ENCODE measurements around the gene PACSIN3.

PACSIN3 gene

DNA sequence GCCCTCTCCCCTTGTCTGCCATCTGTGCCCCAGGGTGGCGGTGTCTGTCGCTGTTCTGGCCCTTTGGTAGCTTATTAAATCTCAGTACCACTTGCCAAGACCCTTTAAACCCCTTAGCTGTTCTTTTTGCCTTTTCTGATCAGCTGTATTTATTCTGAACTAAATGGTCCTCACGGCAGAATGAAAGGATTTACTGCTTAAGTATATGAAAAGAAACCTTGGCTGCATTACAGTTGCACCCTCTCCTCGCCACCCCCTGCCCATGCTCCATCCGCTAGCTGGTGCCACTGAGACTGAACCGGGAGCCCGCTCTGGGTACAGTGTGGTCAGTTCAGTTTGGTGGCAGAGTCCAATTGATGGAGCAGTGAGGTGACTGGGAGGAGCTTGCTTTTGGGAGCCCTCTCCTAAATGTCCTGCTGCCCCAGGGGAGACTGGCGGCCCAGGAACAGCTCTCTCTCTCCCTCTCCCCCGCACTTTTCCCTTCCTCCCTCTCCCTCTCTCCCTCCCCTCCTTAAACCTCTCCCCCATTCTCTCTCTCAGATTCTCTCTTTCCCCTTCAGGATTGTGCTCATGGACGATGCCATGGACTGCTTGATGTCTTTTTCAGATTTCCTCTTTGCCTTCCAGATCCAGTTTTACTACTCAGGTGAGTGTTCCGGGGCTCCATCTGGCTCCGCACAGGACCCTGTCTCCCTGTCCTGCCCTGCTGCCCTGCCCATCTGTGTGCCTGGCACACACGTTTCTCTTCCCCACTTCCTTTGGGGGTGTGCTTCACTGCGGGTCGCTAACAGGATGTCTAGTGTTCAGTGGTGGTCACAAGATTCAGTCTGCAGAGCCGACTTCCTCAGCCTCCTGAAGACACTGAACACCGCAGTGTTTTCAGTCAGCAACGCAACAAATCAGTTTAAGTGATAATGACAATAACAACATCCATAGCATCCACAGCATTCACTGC, 31.3 kb downstream of the PACSIN3 start:
- no peak overlapping the region for H3K4me3 ChIP-seq (ENCODE audit: control insufficient read depth, low read depth, low read length)

DNA sequence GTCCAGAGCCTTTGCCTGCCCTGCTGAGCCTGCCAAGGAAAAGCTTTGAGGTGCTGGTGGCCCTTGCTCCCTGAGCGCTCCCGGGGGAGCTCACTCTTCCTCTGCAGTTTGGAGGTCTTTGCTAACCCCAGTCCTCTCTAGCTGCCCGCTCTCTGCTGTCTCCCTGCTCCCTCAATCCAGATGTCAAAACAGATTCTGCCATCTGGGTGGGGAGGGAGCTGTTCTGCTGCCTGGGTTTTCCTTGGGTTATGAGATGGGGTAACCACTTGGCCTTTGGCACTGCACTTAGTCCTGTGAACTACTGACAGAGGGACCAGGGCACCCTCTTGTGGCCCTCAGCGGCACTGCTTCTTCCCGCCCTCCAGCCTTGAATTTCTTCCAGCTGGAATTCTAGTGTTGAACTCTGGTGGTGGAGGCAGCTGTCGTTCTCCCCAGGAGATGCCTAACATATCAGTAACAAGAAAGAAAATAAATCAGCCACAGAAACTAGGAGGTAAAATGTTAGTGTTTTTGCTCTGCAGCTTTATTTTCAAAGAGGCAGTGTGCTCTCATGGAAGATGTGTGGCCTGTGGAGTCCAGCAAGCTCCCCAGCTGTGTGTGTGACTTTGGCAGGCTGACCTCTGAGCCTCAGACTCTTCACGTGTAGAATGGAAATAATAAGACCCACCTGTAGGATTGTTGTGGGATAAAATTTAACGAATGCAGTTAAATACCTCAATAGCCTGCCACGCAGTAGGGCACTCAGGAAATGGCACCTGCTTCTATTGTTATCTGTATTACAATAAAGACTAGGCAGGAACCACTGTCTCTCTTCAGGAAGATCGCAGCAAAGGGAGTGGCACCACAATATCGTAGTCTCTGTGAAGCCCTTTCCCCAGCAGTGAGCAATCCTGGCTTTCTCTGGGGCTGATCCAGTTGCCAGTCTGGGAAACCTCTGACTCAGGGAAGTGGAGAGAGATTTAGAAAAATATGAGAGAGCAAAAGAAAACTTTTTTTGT, 33.0 kb downstream of the PACSIN3 start:
- TF ChIP-seq, protein P1, sequence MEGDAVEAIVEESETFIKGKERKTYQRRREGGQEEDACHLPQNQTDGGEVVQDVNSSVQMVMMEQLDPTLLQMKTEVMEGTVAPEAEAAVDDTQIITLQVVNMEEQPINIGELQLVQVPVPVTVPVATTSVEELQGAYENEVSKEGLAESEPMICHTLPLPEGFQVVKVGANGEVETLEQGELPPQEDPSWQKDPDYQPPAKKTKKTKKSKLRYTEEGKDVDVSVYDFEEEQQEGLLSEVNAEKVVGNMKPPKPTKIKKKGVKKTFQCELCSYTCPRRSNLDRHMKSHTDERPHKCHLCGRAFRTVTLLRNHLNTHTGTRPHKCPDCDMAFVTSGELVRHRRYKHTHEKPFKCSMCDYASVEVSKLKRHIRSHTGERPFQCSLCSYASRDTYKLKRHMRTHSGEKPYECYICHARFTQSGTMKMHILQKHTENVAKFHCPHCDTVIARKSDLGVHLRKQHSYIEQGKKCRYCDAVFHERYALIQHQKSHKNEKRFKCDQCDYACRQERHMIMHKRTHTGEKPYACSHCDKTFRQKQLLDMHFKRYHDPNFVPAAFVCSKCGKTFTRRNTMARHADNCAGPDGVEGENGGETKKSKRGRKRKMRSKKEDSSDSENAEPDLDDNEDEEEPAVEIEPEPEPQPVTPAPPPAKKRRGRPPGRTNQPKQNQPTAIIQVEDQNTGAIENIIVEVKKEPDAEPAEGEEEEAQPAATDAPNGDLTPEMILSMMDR (conservative IDR thresholded peaks at IDR 0.05; ENCODE audit: control insufficient read depth, insufficient read depth, low read depth, low read length) = peak; percentile 99
- DNase-seq (ENCODE audit: low read depth) = peak; percentile 82
- no peak overlapping the region for H3K4me3 ChIP-seq (ENCODE audit: control insufficient read depth, low read depth, low read length)

More for the DNA sequence above, 31.3 kb downstream of the PACSIN3 start:
- DNase-seq (ENCODE audit: low read depth) = no peak
- TF ChIP-seq, protein P1 (conservative IDR thresholded peaks at IDR 0.05; ENCODE audit: control insufficient read depth, insufficient read depth, low read depth, low read length) = no peak

DNA sequence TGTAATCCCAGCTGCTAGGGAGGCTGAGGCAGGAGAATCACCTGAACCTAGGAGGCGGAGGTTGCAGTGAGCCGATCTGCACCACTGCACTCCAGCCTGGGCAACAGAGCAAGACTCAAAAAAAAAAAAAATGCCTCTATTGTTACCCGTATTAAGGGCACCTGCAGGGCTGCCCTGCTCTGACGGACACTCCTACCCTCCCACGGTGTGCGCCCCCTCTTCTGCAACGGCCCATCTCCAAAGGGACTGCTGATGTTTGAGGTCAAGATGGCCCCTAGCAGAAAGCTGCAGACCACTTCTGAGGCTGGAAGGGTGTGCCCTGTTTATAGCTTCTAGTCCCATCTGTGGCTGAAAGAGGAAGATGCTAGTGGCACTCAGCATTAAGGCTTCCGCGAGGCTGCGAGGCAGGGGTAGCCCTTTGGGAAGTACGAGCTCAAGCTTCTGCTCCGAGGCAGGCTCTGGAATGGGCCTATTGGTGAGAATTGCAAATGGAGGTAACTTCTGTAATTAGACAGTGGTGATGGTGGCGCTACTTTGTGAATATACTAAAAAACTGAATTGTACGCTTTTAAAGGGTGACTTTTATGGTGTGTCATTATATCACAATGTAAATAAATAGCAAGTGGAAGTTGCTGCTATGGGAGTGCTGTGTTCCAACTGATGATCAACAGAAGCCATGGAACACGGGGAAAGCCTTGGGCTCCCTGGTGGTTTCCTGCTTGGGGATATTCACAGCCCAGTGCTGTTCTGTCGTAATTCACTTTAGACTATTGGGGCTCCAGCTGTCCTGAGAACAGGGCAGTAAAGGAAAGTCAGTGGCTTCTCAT, 33.9 kb downstream of the PACSIN3 start:
- TF ChIP-seq, protein P1 (conservative IDR thresholded peaks at IDR 0.05; ENCODE audit: control insufficient read depth, insufficient read depth, low read depth, low read length) = no peak
- DNase-seq (ENCODE audit: low read depth) = no peak
- H3K4me3 ChIP-seq (ENCODE audit: control insufficient read depth, low read depth, low read length) = no peak overlapping the region

DNA sequence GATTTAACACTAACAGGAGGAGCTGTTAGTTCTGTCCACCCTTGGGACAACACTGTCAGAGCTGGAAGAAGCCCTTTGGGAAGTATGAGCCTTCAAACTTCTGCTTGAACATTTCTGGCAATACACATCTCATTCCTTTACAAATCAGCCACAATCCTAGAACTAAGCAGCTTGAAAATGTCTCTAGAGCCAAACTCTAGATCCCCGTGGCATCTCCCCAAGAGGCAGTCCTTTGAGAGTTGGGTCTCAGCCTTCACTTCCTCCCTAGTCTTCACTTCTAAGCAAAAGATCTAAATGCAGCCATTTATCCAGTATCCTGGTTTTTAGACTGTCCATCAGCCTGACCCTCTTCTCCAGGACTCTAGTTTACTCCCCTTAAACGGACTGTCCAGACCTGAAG, 36.5 kb downstream of the PACSIN3 start:
- no peak overlapping the region for H3K4me3 ChIP-seq (ENCODE audit: control insufficient read depth, low read depth, low read length)
- no peak for DNase-seq (ENCODE audit: low read depth)
- TF ChIP-seq, protein P1 (conservative IDR thresholded peaks at IDR 0.05; ENCODE audit: control insufficient read depth, insufficient read depth, low read depth, low read length) = no peak

DNA sequence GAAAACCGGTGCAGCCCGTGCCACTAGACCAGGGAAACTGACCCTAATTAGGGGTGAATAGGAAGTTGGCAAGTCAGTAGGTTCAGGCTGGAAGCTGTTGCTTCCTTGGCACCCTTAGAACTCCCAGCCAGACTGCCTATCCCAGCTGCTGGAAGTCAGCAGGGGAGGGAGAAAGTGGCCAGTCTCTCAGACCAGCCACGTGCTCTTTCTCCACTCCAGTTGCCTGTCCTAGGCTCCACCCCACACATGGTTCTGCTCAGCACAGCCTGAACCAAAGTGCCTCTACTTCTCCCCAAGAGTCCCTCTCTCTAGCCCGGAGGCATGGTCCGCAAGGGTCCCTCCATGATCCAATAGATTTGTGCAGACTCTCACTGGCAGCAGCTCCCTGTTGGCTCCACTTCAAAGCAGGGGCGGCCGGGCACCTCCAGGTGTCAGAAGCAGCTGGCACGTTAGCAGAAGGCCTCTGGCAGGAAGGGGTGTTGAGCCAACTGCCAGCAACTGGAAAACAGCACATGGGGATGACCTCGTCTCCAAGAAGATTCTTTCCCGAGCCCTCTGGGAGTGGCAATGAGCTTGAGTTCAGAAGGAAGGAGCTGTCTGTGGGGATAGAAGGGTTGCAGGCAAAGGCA, 37.2 kb downstream of the PACSIN3 start:
- H3K4me3 ChIP-seq (ENCODE audit: control insufficient read depth, low read depth, low read length) = no peak overlapping the region
- DNase-seq (ENCODE audit: low read depth) = no peak
- TF ChIP-seq, protein P1 (conservative IDR thresholded peaks at IDR 0.05; ENCODE audit: control insufficient read depth, insufficient read depth, low read depth, low read length) = no peak
